NCI-H1417 treated with DMSO at 0.1 percent for 48 hours (cell line): ENCODE measurements around the gene PHF2.
A peak's percentile ranks its signal among the peaks of the same experiment; 100 is the strongest.

ENCODE experiments used
- DNase-seq: peaks from one replicate; lab custom pipeline; 2025; lab: John Stamatoyannopoulos, UW

Gene PHF2

GRCh38 chr9:93568169-93568568 is 8.2 kb upstream of the PHF2 start:
- DNase-seq: no peak

DNA sequence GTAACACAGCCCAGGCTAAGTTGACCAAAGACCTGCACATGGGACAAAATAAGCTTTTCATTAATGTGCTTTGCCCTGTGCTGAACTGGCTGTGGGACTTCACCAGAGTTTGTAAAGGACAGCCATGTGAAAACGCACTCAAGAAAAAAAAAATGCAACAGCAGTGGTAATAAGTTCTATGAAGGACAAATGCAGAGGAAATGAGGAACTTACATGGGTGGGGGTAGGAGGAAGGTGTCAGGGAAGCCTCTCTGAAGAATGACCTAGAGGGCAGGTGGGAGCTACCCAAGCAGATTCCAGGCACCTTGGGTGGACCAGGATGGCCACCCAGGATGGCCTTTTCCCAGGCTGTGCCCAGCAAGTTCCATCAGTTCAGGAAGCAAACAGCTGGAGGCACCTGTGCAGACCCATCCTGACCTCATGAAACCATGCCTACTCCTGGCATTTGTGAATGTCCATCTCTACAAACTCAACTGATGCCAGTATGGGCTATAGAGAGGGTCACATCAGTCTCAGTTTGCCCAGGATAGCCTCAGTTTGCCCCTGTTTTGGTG is 6.7 kb upstream of the PHF2 start:
- no peak for DNase-seq

DNA sequence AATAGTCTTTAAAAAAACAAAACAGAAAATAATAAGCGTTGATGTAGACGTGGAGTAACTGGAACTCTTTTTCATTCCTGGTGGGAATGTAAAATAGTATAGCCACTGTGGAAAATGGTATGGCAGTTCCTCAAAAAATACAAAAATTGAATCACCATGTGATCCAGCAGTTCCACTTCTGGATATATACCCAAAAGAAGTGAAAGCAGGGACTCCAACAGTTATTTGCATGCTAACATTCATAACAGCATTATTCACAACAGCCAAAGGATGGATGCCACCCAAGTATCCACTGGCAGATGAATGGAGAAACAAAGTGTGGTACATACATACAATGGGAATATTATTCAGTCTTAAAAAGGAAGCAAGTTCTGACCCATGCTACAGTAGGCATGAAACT is 4.2 kb upstream of the PHF2 start:
- DNase-seq: no peak

DNA sequence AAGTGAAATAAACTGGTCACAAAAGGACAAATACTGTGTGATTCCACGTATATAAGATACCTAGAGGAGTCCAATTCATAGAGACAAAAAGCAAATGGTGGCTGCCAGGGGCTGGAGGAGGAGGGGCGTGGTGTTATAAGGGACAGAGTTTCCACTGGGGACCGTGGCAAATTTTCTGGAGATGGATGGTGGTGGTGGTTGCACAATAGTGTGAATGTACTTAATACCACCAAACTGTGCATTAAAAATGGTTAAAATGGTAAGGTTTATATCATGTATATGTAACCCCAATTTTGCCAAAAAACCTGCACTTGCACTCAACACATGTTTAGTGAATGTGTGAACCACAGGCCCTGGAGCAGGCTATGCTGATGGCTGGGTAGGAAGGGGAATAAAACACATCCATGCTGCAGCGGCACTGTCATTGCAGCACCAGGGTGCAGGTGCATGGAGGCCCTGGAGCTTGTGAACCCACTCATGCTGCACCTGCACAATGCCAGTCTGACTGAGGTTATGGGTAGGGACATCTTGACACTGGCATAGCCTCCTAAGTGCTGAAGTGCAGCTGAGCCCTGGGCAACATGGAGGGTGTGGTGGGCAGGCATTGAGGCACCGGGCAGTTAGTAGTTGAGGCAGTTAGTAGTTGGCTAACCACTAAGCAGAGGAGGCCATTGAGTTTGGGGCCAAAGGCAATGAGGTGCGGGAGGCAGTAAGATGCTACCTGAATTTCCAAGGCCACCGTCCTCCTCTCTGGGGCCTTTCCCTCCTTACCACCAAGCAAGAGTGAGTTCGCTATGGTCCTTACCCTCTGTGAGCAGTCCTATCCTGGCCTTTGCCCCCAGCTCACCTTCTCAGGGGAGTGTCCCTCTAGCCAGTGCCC is 3.5 kb upstream of the PHF2 start:
- DNase-seq: no peak

- DNase-seq: no peak
Measured at GRCh38 chr9:93573516-93573828, 2.9 kb upstream of the PHF2 start.

- no peak for DNase-seq
Measured at GRCh38 chr9:93574091-93574899, 2.1 kb upstream of the PHF2 start.

DNA sequence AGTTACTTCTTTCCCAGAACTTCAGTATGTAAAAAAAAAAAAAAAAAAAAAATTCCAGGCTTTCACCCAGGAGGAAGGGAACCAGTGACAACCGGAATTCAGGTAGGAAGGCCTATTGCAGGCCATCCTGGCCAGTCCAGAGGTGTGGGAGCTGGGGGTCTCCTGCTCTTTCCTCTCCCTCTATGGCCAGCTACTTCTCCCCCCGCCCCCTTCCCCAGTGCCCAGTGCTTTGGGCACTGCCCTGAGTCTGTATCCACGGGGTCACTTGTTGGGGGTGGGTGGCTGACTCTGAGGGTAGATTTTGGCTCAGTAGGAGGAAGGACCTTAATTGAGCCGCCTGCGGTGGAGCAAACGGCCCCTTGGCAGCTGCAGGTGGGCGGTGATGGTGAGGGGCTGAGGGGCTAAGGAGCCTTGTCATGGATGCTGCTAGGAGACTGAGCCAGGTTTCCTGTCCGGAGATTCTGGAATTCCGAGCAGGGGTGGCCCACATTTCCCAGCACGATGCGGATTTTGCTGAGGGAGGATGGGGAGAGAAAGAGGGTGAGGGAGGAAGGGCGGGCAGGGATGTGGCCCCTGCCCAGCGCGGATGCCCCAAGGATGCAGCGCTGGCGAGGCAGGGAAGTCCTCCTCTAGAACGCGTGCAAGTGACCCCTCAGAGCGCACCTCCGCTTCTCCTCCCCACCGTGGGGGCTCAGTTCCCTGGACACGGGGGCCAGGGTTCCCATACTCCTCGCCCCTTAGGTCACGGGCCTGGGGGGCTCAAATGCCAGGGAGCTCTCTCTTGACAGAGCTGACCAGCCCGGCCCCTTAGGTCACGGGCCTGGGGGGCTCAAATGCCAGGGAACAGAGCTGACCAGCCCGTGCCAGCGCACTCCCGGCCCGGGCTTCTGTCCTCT is 1.2 kb upstream of the PHF2 start:
- DNase-seq: no peak

DNA sequence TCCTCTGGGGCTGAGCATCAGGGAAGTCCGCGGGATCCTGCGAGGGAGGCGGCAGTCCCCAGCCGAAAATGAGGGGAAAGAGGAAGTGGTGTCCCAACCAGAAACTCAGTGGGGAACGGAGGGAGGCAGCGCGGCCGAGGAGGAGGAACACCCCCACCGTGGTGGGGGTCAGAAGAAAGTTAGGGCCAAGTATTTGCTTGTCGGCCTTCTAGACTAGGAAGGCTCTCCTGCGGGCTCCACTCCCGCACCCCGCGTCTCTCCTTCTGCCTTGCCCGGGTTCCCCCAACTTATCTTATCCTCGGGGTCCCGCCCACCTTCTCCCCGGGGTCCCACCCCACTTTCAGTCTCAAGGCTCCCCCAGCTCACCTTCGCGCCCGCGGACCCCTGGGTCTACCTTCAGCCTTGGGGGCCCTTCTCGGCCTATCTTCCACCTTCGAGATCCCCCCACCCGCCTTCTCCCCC is 557 bp upstream of the PHF2 start:
- DNase-seq: no peak

GRCh38 chr9:93577078-93577974 is 942 bp downstream of the PHF2 start:
- no peak for DNase-seq

DNA sequence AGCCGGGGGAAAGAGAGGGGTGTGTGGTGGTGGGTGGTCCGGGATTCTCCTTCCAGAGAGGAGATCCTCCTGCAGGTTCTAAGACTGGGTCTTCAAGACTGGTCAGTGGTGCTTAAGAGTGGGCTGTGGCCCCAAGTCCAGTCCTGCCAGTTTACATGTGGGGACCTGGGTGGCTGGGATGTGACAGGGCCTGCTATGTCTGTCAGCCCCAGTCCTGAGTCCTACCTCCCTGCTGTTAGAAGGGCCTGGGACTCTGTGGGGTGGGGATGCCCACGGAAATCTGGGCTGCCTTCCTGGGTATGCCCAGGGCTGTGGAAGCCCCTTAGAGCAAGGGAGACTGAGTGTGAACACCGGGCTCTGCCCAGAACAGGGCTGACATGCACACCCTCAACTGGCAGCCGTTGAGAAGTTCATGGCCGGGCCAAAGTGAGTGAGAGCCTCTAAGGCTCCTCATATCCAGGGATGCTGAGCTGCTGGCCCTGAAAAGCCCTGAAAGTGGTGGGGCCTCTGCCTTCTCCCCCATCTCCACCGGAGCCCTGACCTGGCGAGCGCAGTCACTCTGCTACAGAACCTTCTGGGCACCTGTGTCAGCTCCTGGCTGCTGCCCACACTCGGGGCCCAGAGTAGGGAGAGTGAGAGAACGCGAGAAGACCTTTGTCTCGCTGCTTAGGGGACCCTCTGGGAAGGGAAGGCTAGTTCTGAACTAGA is 1.7 kb downstream of the PHF2 start:
- no peak for DNase-seq

DNA sequence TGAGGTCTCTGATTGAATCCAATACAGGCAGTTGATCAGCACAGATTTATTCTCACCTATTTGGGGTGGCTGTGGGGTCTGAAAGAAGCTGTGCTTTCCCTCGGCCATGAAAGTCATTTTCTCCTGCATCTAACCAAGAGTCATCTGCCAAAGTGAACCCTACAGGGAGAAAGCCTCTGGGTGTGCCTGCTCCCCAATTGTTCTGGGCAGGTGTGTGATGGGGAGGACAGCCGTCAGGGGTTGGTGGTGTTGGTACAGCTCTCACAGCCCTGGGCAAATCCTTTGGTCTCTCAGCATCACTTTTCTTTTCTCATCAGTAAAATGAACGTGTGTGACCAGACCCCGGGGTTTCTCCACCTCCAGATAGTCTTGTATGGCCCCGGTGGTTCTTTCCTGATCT is 2.5 kb downstream of the PHF2 start:
- no peak for DNase-seq

DNA sequence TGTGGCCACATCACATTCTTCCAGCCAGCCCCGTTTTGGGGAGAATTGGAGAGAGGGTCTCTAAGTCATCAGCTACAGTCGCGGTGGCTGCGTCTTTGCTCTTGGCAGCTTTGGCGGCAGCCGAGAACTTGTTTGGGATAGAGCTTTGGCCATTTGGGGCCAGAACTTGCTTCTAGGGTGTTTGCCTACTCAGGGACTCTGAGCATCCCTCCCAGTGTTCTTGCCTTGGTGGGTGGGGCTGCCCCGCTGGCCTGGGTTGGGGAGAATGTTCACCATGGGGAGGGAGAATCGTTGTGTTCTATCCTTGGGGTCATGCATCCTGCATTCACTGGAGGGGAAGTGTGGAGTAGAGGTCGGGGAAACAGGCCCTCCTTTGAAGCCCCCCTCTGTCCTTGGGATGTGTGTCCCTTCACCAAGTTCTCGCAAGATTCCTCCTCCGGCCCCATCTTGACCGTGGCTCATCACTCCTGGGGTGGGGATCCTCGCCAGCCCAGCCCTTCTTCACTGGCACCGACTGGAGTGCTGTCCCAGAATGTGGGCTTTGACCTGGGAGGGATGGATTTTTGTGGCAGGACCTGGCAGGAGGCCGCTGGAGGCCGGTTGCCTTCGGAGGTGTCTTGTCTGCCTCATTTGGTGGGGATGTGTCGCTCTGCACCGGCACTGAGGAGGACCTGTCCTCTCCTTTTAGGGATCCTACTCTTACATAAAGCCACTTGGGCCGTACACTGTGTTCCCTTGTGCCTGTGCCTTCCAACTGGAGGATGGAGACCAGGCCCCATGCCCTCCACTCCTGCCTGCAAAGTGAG is 3.5 kb downstream of the PHF2 start:
- no peak for DNase-seq

DNA sequence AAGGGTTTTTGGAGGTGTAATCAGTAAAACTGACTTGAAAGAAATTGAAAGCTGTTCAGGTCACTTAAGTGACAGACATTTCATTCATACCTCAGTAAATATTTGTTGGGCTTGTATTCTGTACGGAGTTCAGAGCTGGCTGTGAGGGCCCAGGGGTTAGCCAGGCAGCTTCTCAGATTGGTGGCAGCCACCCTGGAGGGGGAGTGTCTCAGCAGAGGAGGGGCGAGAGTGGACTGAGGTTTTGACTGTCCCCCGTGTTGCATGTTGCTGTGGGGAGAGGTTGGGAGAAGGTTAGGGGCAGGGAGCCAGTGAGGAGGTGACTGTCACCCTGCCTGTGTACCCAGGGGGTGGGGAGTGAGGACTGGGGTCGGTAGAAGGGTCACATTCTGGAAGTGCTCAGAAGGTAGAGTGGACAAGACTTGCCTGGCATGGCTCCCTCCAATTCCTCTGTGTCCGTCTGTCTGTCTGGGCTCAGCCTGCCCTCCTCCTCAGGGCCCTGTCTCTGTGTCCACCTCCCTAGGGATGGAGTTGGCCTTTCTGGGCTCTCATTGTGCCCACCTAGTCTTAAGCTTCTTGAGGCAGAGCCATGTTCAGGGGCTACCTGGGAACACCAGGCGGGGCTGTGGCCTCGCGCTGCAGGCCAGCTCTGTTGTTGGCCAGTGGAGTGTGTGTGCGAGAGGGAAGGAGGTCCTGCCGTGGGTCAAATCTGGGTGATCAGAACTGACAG is 4.4 kb downstream of the PHF2 start:
- no peak for DNase-seq

DNA sequence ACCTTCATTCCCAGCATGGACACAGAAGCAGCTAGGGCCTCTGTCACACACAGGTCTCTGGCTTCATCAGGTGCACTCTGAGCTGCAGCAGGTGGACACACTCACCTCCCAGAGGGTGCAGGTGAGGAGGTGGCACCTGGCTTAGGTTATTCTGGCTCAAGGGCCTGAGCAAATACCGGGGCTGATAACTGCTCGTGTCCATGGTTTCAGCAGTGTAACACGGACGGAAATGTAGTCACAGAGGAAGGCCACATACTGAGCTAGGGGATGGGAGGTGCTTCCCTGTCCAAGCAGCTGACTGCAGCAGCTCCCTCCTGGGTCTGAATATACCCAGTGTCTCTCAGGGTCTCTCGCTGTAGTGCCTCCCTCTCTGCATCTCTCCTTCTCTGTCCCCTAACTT is 5.7 kb downstream of the PHF2 start:
- DNase-seq: peak; percentile 84

DNA sequence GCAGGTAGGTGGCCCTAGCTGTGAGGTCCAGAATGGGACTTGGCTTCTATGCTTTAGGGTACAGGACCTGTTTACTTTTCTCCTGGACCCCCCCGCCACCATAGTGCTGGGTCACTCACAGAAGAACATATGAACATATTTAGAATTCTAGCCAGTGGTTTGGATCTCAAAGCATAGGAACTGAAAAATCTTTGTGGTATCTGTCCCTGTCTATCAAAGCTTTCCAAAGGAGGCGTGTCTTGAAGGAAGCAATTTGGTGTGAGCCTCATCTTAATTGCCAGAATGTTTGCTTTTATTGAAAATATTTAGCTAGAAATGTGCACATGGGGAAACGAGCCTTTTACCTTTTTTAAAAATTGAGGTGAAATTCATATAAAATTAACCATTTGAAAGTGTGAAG is 6.2 kb downstream of the PHF2 start:
- DNase-seq: no peak

- no peak for DNase-seq
Measured at GRCh38 chr9:93585259-93585658, 8.9 kb downstream of the PHF2 start.

DNA sequence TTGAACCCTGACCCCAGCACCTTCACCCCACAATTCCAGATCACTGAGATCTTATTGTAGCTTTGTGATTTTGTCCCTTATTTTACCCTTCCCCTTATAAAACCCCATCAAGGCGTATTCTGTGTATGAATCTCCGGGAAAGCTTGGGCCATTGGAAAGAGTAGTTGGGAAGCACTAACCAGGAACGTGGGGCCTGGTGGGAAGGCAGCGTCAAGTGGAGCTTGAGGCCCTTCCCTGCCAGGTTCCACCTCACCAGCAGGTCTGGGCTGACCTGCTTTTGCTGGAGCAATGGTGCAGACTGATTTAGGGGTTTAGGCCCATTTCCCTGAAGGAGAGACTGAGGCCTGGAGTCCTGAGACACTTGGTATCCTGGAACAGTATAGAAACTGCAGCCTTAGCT is 9.3 kb downstream of the PHF2 start:
- no peak for DNase-seq

DNA sequence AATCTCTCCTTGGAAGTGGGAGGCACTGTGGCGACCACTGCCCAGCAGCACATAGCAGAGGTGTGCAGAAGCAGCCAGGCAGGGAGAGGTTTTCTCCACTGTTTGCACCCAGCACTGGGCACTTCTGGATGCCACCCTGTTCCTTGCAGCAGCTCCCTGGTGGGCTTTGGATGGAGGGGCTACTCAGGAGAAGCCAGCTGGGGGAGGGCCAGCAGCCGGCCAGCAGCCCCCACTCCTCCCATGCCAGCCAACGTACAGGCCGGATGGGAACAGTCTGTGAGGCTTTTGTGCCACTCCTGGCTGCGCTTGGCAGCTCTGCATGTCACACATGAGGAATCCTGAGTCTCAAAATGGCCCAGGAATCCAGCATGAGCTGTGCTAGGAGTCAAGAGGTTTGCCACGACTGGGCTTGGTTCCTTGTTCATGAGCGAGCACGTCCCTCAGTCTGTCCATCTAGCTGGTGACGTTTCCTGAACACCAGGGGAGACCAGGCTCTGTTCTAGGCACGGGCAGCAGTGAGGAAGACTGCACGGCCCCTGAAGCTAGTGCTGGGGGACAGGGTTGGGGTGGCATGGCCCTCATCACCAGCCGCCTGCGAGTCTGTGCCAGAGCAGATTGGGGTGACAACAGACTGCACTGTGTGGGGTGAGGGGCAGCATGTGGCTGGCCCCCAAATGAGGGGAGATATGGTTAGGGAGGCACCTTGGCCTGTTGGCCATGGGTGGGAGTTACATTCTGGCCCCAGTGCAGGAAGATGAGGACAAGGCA is 10.1 kb downstream of the PHF2 start:
- DNase-seq: no peak
